Measurements from ENCODE around the gene P4HA2. TPM values are rescaled to one million over a fixed set of nuclear protein-coding genes. Genes with fewer than 3 reads are reported as not detected.

P4HA2 gene
- total and polyA plus RNA-seq, 2 of the 13 experiments (the other 11 are each of a cell fraction or from before 2014, with no cell fraction given) = 37.7 to 126 TPM

- TF ChIP-seq ZKSCAN8 (CRISPR knock-in tag; IDR thresholded peaks at IDR 0.05; ENCODE audit: borderline replicate concordance) = no peak
- TF ChIP-seq NR2F2 (IDR thresholded peaks at IDR 0.05; ENCODE audit: borderline replicate concordance, low read depth) = no peak
- peak; percentile 53; the same call in 1 of the 2 replicates for TF ChIP-seq PAXIP1 (CRISPR knock-in tag; conservative IDR thresholded peaks at IDR 0.05)
- TF ChIP-seq ATF7 (IDR thresholded peaks at IDR 0.05) = peak; percentile 96
- no peak for TF ChIP-seq ATF7 (CRISPR knock-in tag; IDR thresholded peaks at IDR 0.05)
- TF ChIP-seq ZNF296 (CRISPR knock-in tag; conservative IDR thresholded peaks at IDR 0.05) = no peak
- TF ChIP-seq ZBED4 (CRISPR knock-in tag; IDR thresholded peaks at IDR 0.05; ENCODE audit: borderline replicate concordance) = no peak
- TF ChIP-seq KDM2A (CRISPR knock-in tag; IDR thresholded peaks at IDR 0.05; ENCODE audit: borderline replicate concordance, low read depth) = no peak
- no peak for TF ChIP-seq ZNF713 (CRISPR knock-in tag; IDR thresholded peaks at IDR 0.05)
- no peak for TF ChIP-seq ZNF619 (CRISPR knock-in tag; IDR thresholded peaks at IDR 0.05)
- no peak for TF ChIP-seq ZNF720 (CRISPR knock-in tag; IDR thresholded peaks at IDR 0.05)
- no peak for TF ChIP-seq KDM5B (CRISPR knock-in tag; IDR thresholded peaks at IDR 0.05; ENCODE audit: borderline replicate concordance)
- TF ChIP-seq ZNF75D (CRISPR knock-in tag; IDR thresholded peaks at IDR 0.05; ENCODE audit: borderline replicate concordance) = no peak
- TF ChIP-seq CREB1 (IDR thresholded peaks at IDR 0.05) = peak; percentile 82
- peak; percentile 50; the same call in 1 of the 2 replicates for TF ChIP-seq CREB1 (CRISPR knock-in tag; IDR thresholded peaks at IDR 0.05)
- 0 out of 2 replicates have a peak, but pooled peaks have one; percentile 30 for TF ChIP-seq HMG20A (CRISPR knock-in tag; IDR thresholded peaks at IDR 0.05; ENCODE audit: borderline replicate concordance)
- no peak for TF ChIP-seq FOXP1 (IDR thresholded peaks at IDR 0.05)
- TF ChIP-seq FOXP1 (CRISPR knock-in tag; IDR thresholded peaks at IDR 0.05) = 0 out of 2 replicates have a peak, but pooled peaks have one; percentile 28
- no peak for TF ChIP-seq ZNF574 (CRISPR knock-in tag; IDR thresholded peaks at IDR 0.05)
- no peak for TF ChIP-seq POLR2AphosphoS5 (IDR thresholded peaks at IDR 0.05; ENCODE audit: low read depth, low read length)
- no peak for TF ChIP-seq ZNF484 (CRISPR knock-in tag; IDR thresholded peaks at IDR 0.05; ENCODE audit: borderline replicate concordance, low read depth)
- TF ChIP-seq ZC3H4 (CRISPR knock-in tag; IDR thresholded peaks at IDR 0.05; ENCODE audit: borderline replicate concordance) = no peak
- TF ChIP-seq ZNF224 (CRISPR knock-in tag; IDR thresholded peaks at IDR 0.05) = no peak
- TF ChIP-seq STAG1 (CRISPR knock-in tag; IDR thresholded peaks at IDR 0.05) = no peak
Observed at GRCh38 chr5:132156413-132156812, 71.2 kb downstream of the P4HA2 start (continued).
